Measurements from ENCODE around the gene TRAIP.

The TRAIP gene

DNA sequence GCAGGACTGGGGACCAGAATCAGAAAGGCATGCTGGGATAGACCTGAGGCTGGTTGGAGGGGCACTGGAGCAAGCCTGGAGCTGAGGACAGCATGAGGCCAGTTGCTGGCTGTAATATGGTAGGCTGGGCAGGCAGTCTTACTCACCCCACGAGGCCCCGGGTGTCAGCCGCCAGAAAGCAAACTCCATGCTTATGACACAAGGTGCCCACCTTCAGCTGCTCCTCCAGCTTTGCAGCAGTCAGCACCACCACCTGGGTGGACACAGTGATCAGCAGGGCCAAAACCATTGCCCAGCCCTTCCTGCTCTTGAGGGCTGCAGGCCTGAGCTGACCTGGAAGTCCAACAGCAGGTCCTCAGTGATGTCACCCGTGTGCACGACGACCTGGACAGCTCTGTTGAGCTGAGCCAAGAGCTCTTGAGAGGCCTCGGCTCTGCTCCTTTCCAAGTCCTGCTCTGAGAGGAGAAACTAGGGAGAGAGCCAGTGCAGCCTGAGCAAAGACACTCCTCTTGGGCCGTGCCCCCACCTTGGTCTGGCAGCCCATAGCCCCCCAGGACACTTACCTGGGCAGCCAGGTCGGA is 43.4 kb downstream of the TRAIP start:
- H2AFZ ChIP-seq = no peak overlapping the region
- no peak for TF ChIP-seq CTCF (IDR thresholded peaks at IDR 0.05)
- no peaks in the 10 kb centered on the region for H3K36me3 ChIP-seq (ENCODE audit: control insufficient read depth, insufficient read depth, low read length)
- H3K9ac ChIP-seq = no peak overlapping the region
- no peaks in the 10 kb centered on the region for H3K4me1 ChIP-seq
- no peaks in the 10 kb centered on the region for H3K27me3 ChIP-seq (ENCODE audit: control insufficient read depth, insufficient read depth, low read length)
- H3K9me3 ChIP-seq (ENCODE audit: control insufficient read depth, low read length) = no peaks in the 10 kb centered on the region
- H3K79me2 ChIP-seq = no peaks in the 10 kb centered on the region
- H3K27ac ChIP-seq = no peak overlapping the region
- H3K4me2 ChIP-seq (ENCODE audit: low read length) = peak overlapping the region; percentile 41
- H3K4me3 ChIP-seq (ENCODE audit: low read depth, low read length) = no peak overlapping the region

DNA sequence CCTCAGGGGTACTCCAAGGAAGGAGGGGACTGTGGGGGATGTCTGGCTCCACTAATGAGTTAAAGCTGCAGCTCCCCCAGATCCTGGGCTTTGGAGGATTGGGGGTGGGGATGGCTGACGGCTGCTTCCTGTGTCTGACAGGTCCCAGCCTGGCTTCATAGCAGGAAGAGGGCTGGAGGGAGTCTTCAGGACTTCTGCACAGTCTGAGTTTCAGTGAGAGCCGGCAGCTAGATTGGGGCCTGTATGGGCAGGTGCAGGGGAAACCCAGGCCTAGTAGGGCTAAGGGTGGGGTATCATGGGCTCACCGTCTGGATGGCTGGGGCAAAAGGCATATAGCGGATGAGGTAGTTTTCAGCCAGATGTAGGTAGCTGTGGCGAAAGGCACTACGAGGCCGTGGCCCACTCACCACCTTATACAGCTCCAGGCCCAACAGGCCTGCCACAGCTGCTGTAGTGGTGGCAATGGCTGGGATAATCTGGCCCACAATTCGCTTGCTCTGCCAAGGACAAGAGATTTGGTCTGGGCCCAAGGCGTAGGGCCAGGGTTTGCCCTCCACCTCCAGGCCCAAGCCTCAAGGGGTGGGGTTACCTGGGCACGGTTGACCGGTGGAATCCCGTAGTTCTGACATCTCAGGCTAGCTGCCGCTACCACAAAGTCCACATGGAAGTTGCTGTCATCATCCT is 48.8 kb downstream of the TRAIP start:
- TF ChIP-seq CTCF (IDR thresholded peaks at IDR 0.05) = no peak
- Histone ChIP-seq H3K9ac (no peak overlapping the region), H3K4me2 (ENCODE audit: low read length) (no peak overlapping the region), H3K27me3 (ENCODE audit: control insufficient read depth, insufficient read depth, low read length) (no peaks in the 10 kb centered on the region), H3K9me3 (ENCODE audit: control insufficient read depth, low read length) (no peaks in the 10 kb centered on the region), H3K27ac (no peak overlapping the region), H3K4me3 (ENCODE audit: low read depth, low read length) (no peak overlapping the region), H2AFZ (no peak overlapping the region), H3K36me3 (ENCODE audit: control insufficient read depth, insufficient read depth, low read length) (no peaks in the 10 kb centered on the region), H3K4me1 (peaks cover 2% of the 10 kb centered on the region), H3K79me2 (no peaks in the 10 kb centered on the region)

DNA sequence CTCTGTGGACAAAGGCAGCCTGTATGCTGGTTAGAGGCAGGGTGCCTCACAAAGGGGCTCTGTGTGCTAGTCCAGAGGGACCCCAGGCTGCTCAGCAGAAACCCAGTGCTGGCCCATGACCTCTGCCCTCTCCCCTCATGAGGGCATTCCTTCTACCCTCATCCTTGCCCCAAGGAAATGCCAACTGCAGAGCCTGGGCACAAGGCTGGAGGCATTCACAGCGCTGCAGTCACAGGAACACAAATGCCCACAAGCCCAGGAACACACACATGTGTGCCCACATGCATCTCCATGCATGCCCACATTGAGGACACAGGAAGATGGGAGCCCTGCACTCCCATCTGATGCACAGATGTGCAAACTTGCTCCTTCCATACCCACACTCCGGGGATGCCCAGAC is 49.5 kb downstream of the TRAIP start:
- peaks cover 2% of the 10 kb centered on the region for H3K4me1 ChIP-seq
- no peaks in the 10 kb centered on the region for H3K36me3 ChIP-seq (ENCODE audit: control insufficient read depth, insufficient read depth, low read length)
- no peak overlapping the region for H3K4me3 ChIP-seq (ENCODE audit: low read depth, low read length)
- H3K27me3 ChIP-seq (ENCODE audit: control insufficient read depth, insufficient read depth, low read length) = no peaks in the 10 kb centered on the region
- no peak overlapping the region for H3K9ac ChIP-seq
- no peak for TF ChIP-seq CTCF (IDR thresholded peaks at IDR 0.05)
- H3K79me2 ChIP-seq = no peaks in the 10 kb centered on the region
- H3K27ac ChIP-seq = no peak overlapping the region
- no peaks in the 10 kb centered on the region for H3K9me3 ChIP-seq (ENCODE audit: control insufficient read depth, low read length)
- no peak overlapping the region for H2AFZ ChIP-seq
- H3K4me2 ChIP-seq (ENCODE audit: low read length) = no peak overlapping the region

DNA sequence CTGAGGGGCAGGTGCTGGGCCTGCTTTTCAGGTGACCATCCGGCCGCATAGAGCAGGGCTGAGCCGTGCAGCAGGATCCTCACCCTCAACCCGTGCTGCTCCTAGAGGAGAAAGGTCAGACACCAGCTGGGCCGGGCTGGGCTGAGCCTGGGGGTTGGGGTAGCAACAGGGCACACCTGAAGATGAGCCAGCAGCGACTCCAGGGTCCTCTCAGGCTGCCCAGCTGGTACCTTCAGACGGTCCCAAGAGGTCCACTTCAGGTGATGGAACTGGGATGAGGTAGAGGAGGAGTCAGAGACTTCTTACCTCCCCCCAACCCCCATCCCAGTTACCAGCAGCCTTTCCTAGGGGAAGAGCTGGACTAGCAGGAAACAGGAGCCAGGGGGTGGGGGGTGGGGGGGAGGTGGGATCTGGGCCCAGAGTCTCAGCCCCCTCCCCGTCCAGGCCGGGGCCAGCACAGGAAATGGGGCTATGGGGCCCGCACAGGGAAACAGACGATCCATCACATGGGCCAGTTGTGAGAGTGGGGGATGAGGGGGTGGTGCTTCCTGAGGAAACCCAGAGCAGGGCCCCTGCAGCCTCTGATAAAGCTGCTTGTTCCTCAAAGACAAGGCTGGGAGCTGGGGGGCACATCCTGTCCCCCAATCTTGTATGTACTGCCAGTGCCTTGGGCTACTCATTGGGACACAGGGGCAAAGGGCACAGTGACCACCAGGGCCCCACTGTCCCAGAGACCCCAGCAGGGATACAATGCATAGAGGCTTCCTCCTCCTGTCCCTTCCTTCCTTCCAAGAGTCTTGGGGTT is 50.3 kb downstream of the TRAIP start:
- no peak overlapping the region for H3K4me2 ChIP-seq (ENCODE audit: low read length)
- H3K4me1 ChIP-seq = peaks cover 2% of the 10 kb centered on the region
- no peak overlapping the region for H3K9ac ChIP-seq
- no peak for TF ChIP-seq CTCF (IDR thresholded peaks at IDR 0.05)
- peak overlapping the region; percentile 56 for H3K27ac ChIP-seq
- no peaks in the 10 kb centered on the region for H3K36me3 ChIP-seq (ENCODE audit: control insufficient read depth, insufficient read depth, low read length)
- H3K79me2 ChIP-seq = no peaks in the 10 kb centered on the region
- H3K4me3 ChIP-seq (ENCODE audit: low read depth, low read length) = no peak overlapping the region
- no peak overlapping the region for H2AFZ ChIP-seq
- no peaks in the 10 kb centered on the region for H3K9me3 ChIP-seq (ENCODE audit: control insufficient read depth, low read length)
- H3K27me3 ChIP-seq (ENCODE audit: control insufficient read depth, insufficient read depth, low read length) = no peaks in the 10 kb centered on the region

Data from parathyroid adenoma (tissue), 2 donors.